Lower leg skin (tissue), 4 donors: ENCODE data around the gene CDC20B. TPM values are rescaled to one million over a fixed set of nuclear protein-coding genes. Genes with fewer than 3 reads are reported as not detected.

Experiments used
- DNase-seq, 2 donors: peaks; one replicate each; pipeline ENCODE4 v3.0.0-alpha.2; 2019; ENCODE audit warnings: low spot score in 2 of 2
- H3K4me3 ChIP-seq: fragments of 200-600 bp; sonication (generic); 2 replicates; pipeline ENCODE4 v1.5.1; 2017; ENCODE audit warnings: mild to moderate bottlenecking, low read depth; ENCODE audit not compliant: poor library complexity, severe bottlenecking
- POLR2A ChIP-seq, 2 donors: fragments of 450-650 bp; IDR thresholded peaks; one replicate each; pipeline ENCODE4 v1.6.1; 2016 to 2017; ENCODE audit warnings: antibody characterized with exemption in 2 of 2, mild to moderate bottlenecking in 1 of 2, moderate library complexity in 1 of 2
- WGBS, 2 donors: methylation state at CpG; one replicate each; pipeline ENCODE4 v1.1.5; 2018; 5-methylcytosine and 5-hydroxymethylcytosine counted together
- intact Hi-C: fragments of 100-400 bp; cut with DNase I; formaldehyde crosslinking; loops from one replicate; pipeline ENCODE4 v1.15.0; 2023; ENCODE audit warnings: low total_unique reads
- microRNA counts, 2 donors: library from miRNA; unstranded; fragments of <30 nt; microRNA quantifications; one replicate each; lab custom pipeline; 2016
- microRNA-seq, 2 donors: library from miRNA; unstranded; fragments of <30 nt; microRNA quantifications; one replicate each; pipeline ENCODE4, GENCODE V29; 2016; ENCODE audit warnings: borderline replicate concordance in 2 of 2, borderline number of aligned reads in 1 of 2
- total RNA-seq, 4 donors: library from RNA; depleted of rRNA; stranded (reverse); fragments of >200 nt; gene quantifications; one replicate each; pipeline ENCODE4 v1.1.0, GENCODE V29; 2016
- TF ChIP-seq, protein P1 (sequence below), 3 donors: fragments of 450-650 bp; IDR thresholded peaks; one replicate each; pipeline ENCODE4 v1.5.1; 2016; ENCODE audit warnings: antibody characterized with exemption in 3 of 3, mild to moderate bottlenecking in 3 of 3, moderate library complexity in 2 of 3

The CDC20B gene
- total RNA-seq, 4 donors from 2014 or later = not detected

DNA sequence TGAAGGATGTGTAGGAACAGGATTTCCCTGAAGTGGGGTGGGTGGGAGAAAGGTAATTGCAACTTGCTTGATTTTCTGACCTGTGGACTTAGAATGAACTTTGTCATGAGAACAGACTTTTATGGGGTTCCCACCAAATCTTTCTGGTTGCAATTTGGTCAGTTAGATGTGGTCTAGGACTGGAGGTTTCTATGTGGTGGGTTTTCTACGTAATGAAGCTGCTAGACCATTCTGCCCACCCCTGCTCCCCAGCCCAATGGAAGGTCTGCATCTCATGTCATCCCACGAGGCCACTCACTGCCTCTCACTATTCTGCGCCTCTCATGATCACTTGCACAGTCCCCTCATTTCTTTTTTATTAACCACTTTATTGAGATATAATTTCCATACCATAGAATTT, 108.5 kb downstream of the CDC20B start:
- no peak overlapping the region for H3K4me3 ChIP-seq
- 79 to 96% methylated on average over 3 of the region's 3 CpGs for WGBS, 2 donors
- intact Hi-C loops = no loop called here
- no peak for DNase-seq
- TF ChIP-seq, protein P1, sequence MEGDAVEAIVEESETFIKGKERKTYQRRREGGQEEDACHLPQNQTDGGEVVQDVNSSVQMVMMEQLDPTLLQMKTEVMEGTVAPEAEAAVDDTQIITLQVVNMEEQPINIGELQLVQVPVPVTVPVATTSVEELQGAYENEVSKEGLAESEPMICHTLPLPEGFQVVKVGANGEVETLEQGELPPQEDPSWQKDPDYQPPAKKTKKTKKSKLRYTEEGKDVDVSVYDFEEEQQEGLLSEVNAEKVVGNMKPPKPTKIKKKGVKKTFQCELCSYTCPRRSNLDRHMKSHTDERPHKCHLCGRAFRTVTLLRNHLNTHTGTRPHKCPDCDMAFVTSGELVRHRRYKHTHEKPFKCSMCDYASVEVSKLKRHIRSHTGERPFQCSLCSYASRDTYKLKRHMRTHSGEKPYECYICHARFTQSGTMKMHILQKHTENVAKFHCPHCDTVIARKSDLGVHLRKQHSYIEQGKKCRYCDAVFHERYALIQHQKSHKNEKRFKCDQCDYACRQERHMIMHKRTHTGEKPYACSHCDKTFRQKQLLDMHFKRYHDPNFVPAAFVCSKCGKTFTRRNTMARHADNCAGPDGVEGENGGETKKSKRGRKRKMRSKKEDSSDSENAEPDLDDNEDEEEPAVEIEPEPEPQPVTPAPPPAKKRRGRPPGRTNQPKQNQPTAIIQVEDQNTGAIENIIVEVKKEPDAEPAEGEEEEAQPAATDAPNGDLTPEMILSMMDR (IDR thresholded peaks at IDR 0.05) = no peak
- TF ChIP-seq POLR2A (IDR thresholded peaks at IDR 0.05) = no peak

DNA sequence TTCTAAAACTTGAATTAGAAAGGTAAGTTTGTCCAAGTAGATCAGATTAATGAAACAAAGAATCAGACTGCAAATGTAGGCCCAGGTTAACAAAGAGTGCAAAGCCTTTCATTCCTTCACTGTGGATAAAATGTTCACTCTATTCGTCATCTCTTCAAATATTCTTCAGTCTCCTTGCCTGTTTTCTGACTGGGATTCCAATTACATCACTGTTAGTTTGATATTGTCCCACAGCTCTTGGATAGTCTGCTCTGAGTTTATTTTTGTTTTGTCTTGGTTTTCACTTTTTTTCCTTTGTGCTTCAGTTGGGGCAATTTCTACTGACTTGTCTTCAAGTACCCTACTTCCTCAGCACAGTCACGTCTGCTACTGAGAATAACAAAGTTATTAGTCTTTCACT, 109.1 kb downstream of the CDC20B start:
- DNase-seq = no peak
- H3K4me3 ChIP-seq = no peak overlapping the region
- intact Hi-C loops = no loop called here
- WGBS, 2 donors = 78 to 83% methylated on average over 2 of the region's 2 CpGs
- TF ChIP-seq, protein P1 (IDR thresholded peaks at IDR 0.05) = no peak
- TF ChIP-seq POLR2A (IDR thresholded peaks at IDR 0.05) = no peak

DNA sequence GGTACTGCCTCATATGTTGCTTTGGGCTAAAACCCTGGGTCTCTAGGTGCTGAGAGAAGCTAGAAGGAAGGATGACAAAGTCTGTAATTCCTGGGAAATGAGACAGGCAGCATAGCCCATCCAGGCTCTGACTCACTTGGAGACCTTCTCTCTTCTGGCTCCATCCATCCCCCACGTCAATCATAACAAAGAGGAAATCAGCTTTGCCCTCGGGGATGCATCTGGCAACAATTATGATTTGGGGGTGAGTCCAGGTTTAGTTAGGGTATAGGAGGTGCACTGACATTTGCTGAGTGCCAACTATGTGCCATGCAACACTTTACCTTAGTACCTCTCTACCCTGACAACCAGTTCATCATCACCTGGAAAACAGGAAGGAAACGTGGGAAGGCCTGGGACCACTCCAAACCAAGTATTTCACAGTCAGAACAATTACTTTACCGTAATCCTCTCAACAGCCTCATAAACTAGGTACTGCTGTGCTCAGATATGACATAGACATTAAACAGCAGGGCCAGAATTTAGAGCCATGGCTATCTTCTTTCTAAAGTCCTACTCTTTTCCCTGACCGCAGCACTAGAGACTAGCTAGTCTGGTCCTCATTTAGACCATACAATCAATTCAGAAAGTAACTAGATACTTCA, 109.6 kb downstream of the CDC20B start:
- no peak for TF ChIP-seq POLR2A (IDR thresholded peaks at IDR 0.05)
- TF ChIP-seq, protein P1 (IDR thresholded peaks at IDR 0.05) = no peak
- intact Hi-C loops = no loop called here
- H3K4me3 ChIP-seq = no peak overlapping the region
- no peak for DNase-seq
- 36 to 44% methylated on average over 5 of the region's 5 CpGs for WGBS, 2 donors

MicroRNA genes within 50 kb of the gene (microRNA counts, 767-probe panel; counts per million panel counts)
- microRNA hsa-miR-449a (lab: Ali Mortazavi, UCI) = 0 to 358 counts per million in 2 donors
- 0 to 358 counts per million in 2 donors for microRNA hsa-miR-449b-5p (lab: Ali Mortazavi, UCI)
- 0 to 358 counts per million in 2 donors for microRNA hsa-miR-449c-5p (lab: Ali Mortazavi, UCI)

Small RNAs within 50 kb of the gene (microRNA-seq; reads per million reads assigned to microRNA genes)
- gene MIR449A = 6.2 to 9.5 reads per million in 2 donors
- gene MIR449B = 0 to 0.68 reads per million in 2 donors
- 0 to 0.57 reads per million in 2 donors for gene MIR449C

Other genes with a start within 250 kb of the CDC20B start
- not detected for gene ESM1, start 187.6 kb downstream of the CDC20B start, total RNA-seq
- under 1 TPM in 2 of 4 donors, not detected in 2; 0.93 to 0.97 TPM for gene GZMK, start 148.9 kb downstream of the CDC20B start, total RNA-seq
- 1 to 10 TPM in 1 of 4 donors, not detected in 3; 1.7 TPM for gene GZMA, start 70.5 kb downstream of the CDC20B start, total RNA-seq
- 1 to 10 TPM; 1.6 to 8.1 (median 4.6) TPM for gene GPX8, start 13.0 kb downstream of the CDC20B start, total RNA-seq
- not detected for gene MCIDAS, start 54.1 kb upstream of the CDC20B start, total RNA-seq
- gene CCNO, start 60.4 kb upstream of the CDC20B start, total RNA-seq = 1 to 10 TPM; 1.3 to 6.2 (median 3.9) TPM
- gene DHX29, start 134.5 kb upstream of the CDC20B start, total RNA-seq = 10 to 100 TPM; 24.2 to 27.9 (median 25.4) TPM
- 10 to 100 TPM; 50.7 to 68.3 (median 64.1) TPM for gene MTREX, start 134.8 kb upstream of the CDC20B start, total RNA-seq